Measurements from ENCODE around the gene C6orf120.

Gene C6orf120

DNA sequence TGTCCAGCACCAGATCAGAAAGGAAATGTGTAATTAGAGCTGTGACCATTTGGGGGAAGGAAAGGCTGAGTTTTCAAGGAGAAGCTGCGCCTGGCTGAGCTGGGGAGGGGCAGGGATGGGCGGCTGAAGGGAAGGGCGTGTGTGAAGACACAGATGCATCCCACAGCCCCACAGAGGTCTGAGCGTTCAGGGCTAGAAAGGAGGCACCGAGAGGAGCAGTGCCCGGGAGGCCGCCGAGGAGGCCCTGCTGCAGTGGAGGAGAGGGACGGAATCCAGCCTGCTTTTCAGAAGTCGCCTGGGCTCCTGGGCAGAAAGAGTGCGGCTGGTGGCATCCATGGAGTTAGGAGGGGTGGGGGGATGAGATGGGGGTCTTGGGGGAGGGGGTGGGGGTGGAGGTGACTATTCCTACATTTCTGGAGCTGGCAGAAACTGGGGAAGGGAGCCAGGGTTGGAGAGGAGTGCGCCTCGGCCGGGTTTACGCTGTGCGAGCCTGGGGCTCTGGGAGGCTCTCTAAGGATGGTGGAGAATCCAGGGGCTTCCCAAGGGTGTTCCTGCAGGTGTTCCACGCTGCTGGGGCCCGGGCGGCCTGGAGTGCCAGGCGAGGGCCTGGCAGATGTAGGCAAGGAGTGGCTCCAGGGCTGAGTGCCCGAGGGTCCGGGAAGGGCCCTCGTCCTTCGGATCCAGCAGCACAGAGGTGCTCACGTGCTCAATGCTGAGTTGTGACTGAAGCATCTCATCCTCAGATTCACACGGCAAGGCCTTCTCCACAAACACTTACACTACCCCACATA, 41.9 kb upstream of the C6orf120 start:
- no peaks in the 10 kb centered on the region for H3K36me3 ChIP-seq (replicated peaks; ENCODE audit: low read depth, low read length)
- H3K4me1 ChIP-seq (ENCODE audit: low read length): peaks cover 5% of the 10 kb centered on the region; the same call in 1 of the 2 replicates
- H3K4me2 ChIP-seq (ENCODE audit: low read length): no peak overlapping the region
- no peak overlapping the region for H2AFZ ChIP-seq (ENCODE audit: low read depth, low read length)
- H3K27me3 ChIP-seq (ENCODE audit: low read depth, low read length): no peaks in the 10 kb centered on the region
- no peaks in the 10 kb centered on the region for H4K20me1 ChIP-seq (ENCODE audit: insufficient read depth, low read length)
- H3K9ac ChIP-seq (ENCODE audit: low read length): no peak overlapping the region
- no peak overlapping the region for H3K27ac ChIP-seq (ENCODE audit: low read length)
- H3K4me3 ChIP-seq (ENCODE audit: low read length): no peak overlapping the region
- TF ChIP-seq, protein P1, sequence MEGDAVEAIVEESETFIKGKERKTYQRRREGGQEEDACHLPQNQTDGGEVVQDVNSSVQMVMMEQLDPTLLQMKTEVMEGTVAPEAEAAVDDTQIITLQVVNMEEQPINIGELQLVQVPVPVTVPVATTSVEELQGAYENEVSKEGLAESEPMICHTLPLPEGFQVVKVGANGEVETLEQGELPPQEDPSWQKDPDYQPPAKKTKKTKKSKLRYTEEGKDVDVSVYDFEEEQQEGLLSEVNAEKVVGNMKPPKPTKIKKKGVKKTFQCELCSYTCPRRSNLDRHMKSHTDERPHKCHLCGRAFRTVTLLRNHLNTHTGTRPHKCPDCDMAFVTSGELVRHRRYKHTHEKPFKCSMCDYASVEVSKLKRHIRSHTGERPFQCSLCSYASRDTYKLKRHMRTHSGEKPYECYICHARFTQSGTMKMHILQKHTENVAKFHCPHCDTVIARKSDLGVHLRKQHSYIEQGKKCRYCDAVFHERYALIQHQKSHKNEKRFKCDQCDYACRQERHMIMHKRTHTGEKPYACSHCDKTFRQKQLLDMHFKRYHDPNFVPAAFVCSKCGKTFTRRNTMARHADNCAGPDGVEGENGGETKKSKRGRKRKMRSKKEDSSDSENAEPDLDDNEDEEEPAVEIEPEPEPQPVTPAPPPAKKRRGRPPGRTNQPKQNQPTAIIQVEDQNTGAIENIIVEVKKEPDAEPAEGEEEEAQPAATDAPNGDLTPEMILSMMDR (IDR thresholded peaks at IDR 0.05; ENCODE audit: low read depth, low read length): no peak
- no peak for TF ChIP-seq EZH2phosphoT487 (IDR thresholded peaks at IDR 0.05; ENCODE audit: low read depth)
- no peaks in the 10 kb centered on the region for H3K79me2 ChIP-seq (ENCODE audit: low read length)
- H3K9me3 ChIP-seq (ENCODE audit: insufficient read depth, low read length): no peaks in the 10 kb centered on the region

DNA sequence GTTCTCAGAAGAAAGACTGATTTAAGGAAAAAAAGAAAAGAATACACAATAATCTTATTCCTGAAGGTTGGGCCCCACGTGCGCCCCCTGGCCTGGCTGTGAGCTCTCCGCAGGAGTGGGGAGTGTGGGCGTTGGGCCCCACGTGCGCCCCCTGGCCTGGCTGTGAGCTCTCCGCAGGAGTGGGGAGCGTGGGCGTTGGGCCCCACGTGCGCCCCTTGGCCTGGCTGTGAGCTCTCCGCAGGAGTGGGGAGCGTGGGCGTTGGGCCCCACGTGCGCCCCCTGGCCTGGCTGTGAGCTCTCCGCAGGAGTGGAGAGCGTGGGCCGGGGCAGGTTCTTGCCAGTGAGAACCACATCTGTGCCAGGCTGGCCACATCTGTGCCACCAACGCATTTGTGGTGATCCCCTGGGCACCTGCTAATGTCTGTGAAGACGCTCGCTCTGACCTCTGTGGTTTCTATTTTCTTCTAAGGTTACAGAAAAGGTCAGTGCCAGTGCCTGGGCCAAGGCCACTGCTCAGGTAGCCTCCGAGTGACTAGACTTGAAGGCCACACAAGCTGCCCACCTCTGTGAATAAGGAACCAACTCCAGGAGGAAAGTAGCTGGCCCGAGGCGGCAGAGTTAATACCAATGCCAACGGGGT, 41.1 kb upstream of the C6orf120 start:
- Histone ChIP-seq H3K4me2 (ENCODE audit: low read length) (no peak overlapping the region), H4K20me1 (ENCODE audit: insufficient read depth, low read length) (no peaks in the 10 kb centered on the region), H3K27me3 (ENCODE audit: low read depth, low read length) (no peaks in the 10 kb centered on the region), H3K27ac (ENCODE audit: low read length) (no peak overlapping the region), H3K79me2 (ENCODE audit: low read length) (no peaks in the 10 kb centered on the region), H3K4me3 (ENCODE audit: low read length) (no peak overlapping the region), H3K36me3 (replicated peaks; ENCODE audit: low read depth, low read length) (no peaks in the 10 kb centered on the region), H2AFZ (ENCODE audit: low read depth, low read length) (no peak overlapping the region), H3K9me3 (ENCODE audit: insufficient read depth, low read length) (no peaks in the 10 kb centered on the region), H3K9ac (ENCODE audit: low read length) (no peak overlapping the region), H3K4me1 (ENCODE audit: low read length) (no peaks in the 10 kb centered on the region)
- no peak for TF ChIP-seq EZH2phosphoT487 (IDR thresholded peaks at IDR 0.05; ENCODE audit: low read depth)
- TF ChIP-seq, protein P1 (IDR thresholded peaks at IDR 0.05; ENCODE audit: low read depth, low read length): no peak

DNA sequence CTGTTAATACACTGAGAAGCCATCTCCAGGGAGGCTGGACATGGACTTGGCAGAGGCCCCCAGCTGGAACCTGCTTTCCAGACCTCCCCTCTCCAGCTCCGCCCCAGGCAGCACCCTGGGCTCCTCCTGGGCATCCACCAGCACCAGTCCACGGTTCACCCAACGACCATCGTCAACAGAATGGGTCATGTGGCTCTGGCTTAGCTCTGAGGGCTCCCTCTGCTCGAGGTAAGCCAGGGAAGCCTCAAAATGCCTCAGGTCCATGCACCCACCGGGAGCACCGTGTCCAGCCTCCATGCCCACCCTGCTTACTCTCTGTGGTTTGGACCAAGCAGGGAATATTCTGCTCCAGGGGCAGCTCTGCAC, 40.6 kb upstream of the C6orf120 start:
- no peak for TF ChIP-seq EZH2phosphoT487 (IDR thresholded peaks at IDR 0.05; ENCODE audit: low read depth)
- TF ChIP-seq, protein P1 (IDR thresholded peaks at IDR 0.05; ENCODE audit: low read depth, low read length): no peak

DNA sequence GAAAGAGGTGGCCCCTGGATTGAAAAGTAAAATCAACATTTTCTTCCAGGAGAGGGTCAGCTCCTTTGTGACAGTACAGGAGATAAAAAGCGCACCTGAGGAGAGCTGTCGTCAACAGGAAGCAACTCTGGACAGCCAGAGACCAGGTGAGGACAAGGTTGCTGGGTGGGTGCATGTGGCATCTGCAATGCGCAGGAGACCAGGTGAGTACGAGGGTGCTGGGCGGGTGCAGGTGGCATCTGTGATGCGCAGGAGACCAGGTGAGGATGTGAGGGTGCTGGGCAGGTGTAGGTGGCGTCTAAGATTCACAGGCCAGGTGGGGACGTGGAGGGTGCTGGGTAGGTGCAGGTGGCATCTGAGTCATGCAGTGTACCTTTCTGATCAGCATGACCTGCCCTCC, 38.5 kb upstream of the C6orf120 start:
- no peak overlapping the region for H3K9ac ChIP-seq (ENCODE audit: low read length)
- no peaks in the 10 kb centered on the region for H4K20me1 ChIP-seq (ENCODE audit: insufficient read depth, low read length)
- no peak for TF ChIP-seq EZH2phosphoT487 (IDR thresholded peaks at IDR 0.05; ENCODE audit: low read depth)
- TF ChIP-seq, protein P1 (IDR thresholded peaks at IDR 0.05; ENCODE audit: low read depth, low read length): no peak
- no peaks in the 10 kb centered on the region for H3K9me3 ChIP-seq (ENCODE audit: insufficient read depth, low read length)
- no peaks in the 10 kb centered on the region for H3K36me3 ChIP-seq (replicated peaks; ENCODE audit: low read depth, low read length)
- no peaks in the 10 kb centered on the region for H3K27me3 ChIP-seq (ENCODE audit: low read depth, low read length)
- H3K79me2 ChIP-seq (ENCODE audit: low read length): no peaks in the 10 kb centered on the region
- no peak overlapping the region for H3K4me2 ChIP-seq (ENCODE audit: low read length)
- H2AFZ ChIP-seq (ENCODE audit: low read depth, low read length): no peak overlapping the region
- no peaks in the 10 kb centered on the region for H3K4me1 ChIP-seq (ENCODE audit: low read length)
- H3K4me3 ChIP-seq (ENCODE audit: low read length): no peak overlapping the region
- no peak overlapping the region for H3K27ac ChIP-seq (ENCODE audit: low read length)

More for the DNA sequence above, 40.6 kb upstream of the C6orf120 start:
- no peak overlapping the region for H3K9ac ChIP-seq (ENCODE audit: low read length)
- no peaks in the 10 kb centered on the region for H3K9me3 ChIP-seq (ENCODE audit: insufficient read depth, low read length)
- H3K79me2 ChIP-seq (ENCODE audit: low read length): no peaks in the 10 kb centered on the region
- H3K4me1 ChIP-seq (ENCODE audit: low read length): no peaks in the 10 kb centered on the region
- no peaks in the 10 kb centered on the region for H3K36me3 ChIP-seq (replicated peaks; ENCODE audit: low read depth, low read length)
- H3K4me3 ChIP-seq (ENCODE audit: low read length): no peak overlapping the region
- H3K27me3 ChIP-seq (ENCODE audit: low read depth, low read length): no peaks in the 10 kb centered on the region
- H3K4me2 ChIP-seq (ENCODE audit: low read length): no peak overlapping the region
- H2AFZ ChIP-seq (ENCODE audit: low read depth, low read length): no peak overlapping the region
- no peak overlapping the region for H3K27ac ChIP-seq (ENCODE audit: low read length)
- H4K20me1 ChIP-seq (ENCODE audit: insufficient read depth, low read length): no peaks in the 10 kb centered on the region
